NCI-H187 (cell line): ENCODE measurements around the gene PSMB4.
"Not testable (repeated sequence)": the region's sequence is repeated elsewhere in the genome, so short reads cannot be mapped to it uniquely, and the experiment has no call there.

Experiments
- DNase-seq, 2 experiments: peaks; one replicate each; lab custom pipeline; 2025; lab: John Stamatoyannopoulos, UW

PSMB4 gene

DNA sequence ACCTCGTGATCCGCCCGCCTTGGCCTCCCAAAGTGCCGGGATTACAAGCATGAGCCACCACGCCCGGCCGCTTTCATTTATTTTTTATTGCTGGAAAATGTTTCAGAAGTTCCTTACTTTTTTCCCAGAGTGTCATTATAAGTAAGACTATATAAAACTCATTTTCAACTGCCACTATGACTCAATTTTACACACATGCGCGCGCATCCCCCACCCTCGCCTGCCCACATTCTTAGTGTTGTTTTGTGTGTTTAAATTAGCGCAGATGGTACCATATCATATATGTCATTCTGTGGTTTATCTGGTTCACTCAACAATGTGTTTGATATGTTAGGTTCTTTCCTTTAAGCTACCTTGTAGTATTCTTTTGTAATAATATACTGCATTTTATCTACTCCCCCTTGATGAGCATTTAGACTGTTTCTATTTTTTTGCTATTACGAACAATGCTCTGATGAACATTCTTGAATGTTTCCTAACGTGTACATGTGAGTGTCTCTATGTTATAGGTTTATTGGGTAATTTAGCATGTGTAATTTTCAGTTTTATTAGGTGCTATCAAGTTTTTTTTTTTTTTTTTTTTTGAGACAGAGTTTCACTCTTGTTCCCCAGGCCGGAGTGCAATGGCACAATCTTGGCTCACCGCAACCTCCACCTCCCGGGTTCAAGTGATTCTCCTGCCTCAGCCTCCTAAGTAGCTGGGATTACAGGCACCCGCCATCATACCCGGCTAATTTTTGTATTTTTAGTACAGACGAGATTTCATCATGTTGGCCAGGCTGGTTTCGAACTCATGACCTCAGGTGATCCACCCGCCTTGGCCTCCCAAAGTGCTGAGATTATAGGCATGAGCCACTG lies 8.9 kb upstream of the PSMB4 start:
- DNase-seq: not testable (repeated sequence)

- no peak for DNase-seq
These were observed 8.3 kb upstream of the PSMB4 start for GRCh38 chr1:151391079-151391563.

DNA sequence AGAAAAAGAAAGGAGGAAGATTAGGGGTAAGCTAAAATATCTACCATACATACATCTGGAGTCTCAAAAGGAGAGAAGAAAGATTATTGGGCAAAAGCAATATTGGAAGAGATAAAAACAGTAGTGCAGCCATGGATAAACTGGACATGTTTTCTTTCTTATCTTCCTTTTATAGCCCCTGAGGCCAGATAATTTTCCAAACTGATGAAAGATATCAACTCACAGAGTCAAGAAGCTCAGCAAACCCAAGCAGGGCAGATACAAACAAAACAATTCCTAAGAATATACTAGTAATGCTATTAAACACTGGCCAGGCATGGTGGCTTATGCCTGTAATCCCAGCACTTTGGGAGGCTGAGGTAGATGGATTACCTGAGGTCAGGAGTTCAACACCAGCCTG lies 5.8 kb upstream of the PSMB4 start:
- DNase-seq: no peak

- not testable (repeated sequence) for DNase-seq
These were observed 3.1 kb upstream of the PSMB4 start for GRCh38 chr1:151396265-151396664.

DNA sequence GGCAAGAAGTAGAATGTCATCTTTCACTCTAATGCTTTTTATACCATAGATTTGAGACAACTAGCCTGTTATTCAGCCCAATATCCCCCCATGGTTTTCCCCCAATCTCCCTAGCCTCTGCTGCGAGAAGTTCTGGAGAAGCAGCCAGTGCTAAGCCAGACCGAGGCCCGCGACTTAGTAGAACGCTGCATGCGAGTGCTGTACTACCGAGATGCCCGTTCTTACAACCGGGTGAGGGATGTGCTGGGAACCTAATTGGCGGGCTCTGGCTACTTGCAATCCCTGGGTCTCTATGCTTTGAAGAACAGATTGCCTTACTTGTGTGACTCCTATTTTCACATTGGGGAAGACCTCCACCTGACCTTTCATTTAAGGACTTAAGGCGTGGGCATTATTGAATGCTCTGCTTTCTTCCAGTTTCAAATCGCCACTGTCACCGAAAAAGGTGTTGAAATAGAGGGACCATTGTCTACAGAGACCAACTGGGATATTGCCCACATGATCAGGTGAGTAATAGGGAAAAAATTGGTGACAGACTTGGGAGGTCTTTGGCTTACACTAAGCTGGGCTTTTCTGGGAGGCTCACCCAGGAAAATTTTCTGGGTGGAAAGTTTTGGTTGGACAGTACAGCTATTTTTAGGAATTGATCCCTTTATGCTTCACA lies 1.9 kb downstream of the PSMB4 start:
- no peak for DNase-seq

DNA sequence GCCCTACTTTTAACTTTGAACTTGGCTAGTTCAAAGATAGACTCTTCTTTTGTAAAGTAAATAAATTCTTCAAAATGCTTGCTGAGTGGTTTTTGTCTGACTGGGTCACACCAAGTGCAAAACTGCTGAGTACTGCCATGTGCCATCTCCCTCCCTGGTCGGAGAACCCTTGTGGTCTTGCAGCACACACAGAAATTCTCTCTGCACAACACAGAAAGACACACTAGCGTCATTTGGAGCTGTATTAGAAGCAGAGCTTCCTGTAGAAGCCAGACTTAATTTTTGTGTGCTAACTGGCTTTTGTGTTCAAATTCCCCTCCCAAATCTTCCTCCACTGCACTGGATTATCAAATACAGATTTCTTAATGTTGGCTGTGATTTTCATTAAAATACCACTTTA lies 2.5 kb downstream of the PSMB4 start:
- no peak for DNase-seq

GRCh38 chr1:151402764-151403163 lies 3.4 kb downstream of the PSMB4 start:
- no peak for DNase-seq

GRCh38 chr1:151403612-151404011 lies 4.2 kb downstream of the PSMB4 start:
- DNase-seq: no peak

DNA sequence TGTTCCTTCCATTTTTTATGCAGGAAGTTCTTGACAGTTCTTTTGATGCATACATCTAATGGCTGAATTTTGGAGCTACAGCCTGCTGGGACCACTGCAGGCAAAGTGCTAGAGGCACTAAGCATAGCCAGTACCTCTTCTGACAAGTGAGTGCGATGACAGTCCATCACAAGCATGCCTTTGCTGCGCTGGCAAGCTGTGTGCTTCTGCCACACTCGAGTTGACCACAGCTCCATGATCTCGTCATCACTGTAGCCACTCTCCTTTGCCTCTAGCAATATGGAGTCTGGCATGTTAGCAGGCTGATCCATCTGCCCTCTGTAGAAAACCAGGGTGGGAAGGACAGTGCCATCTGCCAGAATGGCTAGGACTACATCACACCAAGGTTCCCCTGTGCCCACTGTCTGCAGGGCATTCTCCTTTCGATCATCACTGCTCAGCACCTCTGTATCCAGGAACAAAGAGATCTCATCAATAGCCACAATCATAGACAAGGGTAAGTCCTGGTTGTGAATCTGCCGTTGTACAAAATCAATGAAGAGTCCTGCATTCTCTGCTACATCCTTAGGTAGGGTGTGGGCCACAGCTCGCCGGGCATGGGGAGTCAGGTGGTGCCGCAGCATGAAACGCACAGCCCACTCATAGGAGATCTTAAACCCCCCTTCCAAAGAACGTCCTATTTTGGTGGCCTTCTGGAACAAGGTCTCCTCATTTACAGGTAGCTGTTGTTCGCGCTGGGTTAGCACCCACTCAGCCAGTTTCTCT lies 6.0 kb downstream of the PSMB4 start:
- DNase-seq: no peak

DNA sequence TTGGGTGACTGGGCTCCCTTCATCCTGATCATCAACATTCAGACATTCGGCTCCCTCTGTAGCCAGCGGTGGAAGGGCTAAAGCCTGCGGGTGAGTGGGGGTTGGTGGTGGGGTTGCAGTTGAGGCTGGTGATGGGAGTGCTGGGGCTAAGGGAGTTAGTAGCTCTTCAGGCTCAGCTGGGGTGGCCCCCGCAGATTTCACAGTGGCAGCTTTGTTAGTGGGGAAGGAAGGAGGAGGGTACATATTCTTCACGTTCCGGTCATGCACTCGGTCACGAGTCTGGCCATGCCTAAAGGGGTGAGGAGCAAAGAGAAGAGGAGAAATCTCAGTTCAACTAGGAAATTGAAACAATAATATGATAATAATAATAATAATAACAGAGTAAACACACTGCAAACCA lies 6.8 kb downstream of the PSMB4 start:
- no peak for DNase-seq

- no peak for DNase-seq
These were observed 7.9 kb downstream of the PSMB4 start for GRCh38 chr1:151407304-151407703.

- DNase-seq: no peak
These were observed 9.5 kb downstream of the PSMB4 start for GRCh38 chr1:151408891-151409290.

- DNase-seq: no peak
These were observed 12.5 kb downstream of the PSMB4 start for GRCh38 chr1:151411884-151412283.

- no peak for DNase-seq
These were observed 16.9 kb downstream of the PSMB4 start for GRCh38 chr1:151416231-151416630.

GRCh38 chr1:151418081-151418480 lies 18.7 kb downstream of the PSMB4 start:
- DNase-seq: no peak

GRCh38 chr1:151419819-151420218 lies 20.4 kb downstream of the PSMB4 start:
- DNase-seq: no peak

DNA sequence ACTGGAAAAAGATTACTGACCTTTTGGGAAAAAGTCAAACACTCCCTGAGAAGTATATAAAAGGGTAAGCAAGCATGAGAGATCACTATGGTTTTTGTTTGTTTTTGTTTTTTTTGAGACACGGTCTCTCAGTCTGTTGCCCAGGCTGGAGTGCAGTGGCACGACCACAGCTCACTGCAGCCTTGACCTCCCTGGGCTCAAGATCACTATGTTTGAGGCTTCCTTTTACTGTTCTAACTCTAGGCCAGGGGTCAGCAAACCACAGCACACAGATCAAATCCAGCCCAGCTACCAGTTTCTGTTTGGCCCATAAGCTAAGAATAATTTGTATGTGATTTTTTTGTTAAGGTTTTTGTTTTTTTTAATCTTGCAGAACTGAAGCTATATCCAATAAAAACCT lies 25.7 kb downstream of the PSMB4 start:
- DNase-seq: no peak

GRCh38 chr1:151428068-151428467 lies 28.7 kb downstream of the PSMB4 start:
- no peak for DNase-seq

- not testable (repeated sequence) for DNase-seq
These were observed 34.5 kb downstream of the PSMB4 start for GRCh38 chr1:151433827-151434226.

- DNase-seq: no peak
These were observed 35.8 kb downstream of the PSMB4 start for GRCh38 chr1:151435174-151435573.

- DNase-seq: no peak
These were observed 37.6 kb downstream of the PSMB4 start for GRCh38 chr1:151436985-151437384.

DNA sequence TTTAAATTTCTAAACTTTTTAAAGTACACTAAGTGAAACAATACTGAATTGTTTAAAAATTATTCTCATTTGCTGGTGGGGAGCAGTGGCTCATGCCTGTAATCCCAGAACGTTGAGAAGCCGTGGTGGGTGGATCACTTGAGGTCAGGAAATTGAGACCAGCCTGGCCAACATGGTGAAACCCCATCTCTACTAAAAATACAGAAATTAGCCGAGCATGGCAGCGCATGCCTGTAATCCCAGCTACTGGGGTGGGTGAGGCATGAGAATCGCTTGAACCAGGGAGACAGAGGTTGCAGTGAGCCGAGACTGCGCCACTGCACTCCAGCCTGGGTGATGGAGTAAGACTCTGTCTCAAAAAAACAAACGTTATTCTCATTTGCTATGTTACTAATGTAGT lies 38.0 kb downstream of the PSMB4 start:
- DNase-seq: not testable (repeated sequence)
